Adrenal gland (tissue), 12 donors: ENCODE data around the gene ITPKB. TPM values are rescaled to one million over a fixed set of nuclear protein-coding genes. Genes with fewer than 3 reads are reported as not detected.

Experiments
- DNase-seq, 7 donors: peaks; one replicate each; pipeline ENCODE4 v3.0.0-alpha.2; 2019 to 2020
- H3K27ac ChIP-seq, 5 donors: fragments of 200-600 bp; sonication (generic) in 4 of 5; 1 replicate in 3 of 5; 2 replicates in 2 of 5; pipeline versions ENCODE4 v1.5.1 to v1.8.0; 2016 to 2020; ENCODE audit warnings: mild to moderate bottlenecking in 1 of 5
- H3K27me3 ChIP-seq: fragments of 200-600 bp; 2 replicates; pipeline ENCODE4 v1.8.0; 2021
- H3K36me3 ChIP-seq, 2 donors: fragments of 200-600 bp; replicated peaks in 1 of 2; 1 replicate in 1 of 2; 2 replicates in 1 of 2; pipeline versions ENCODE4 v1.5.1 to v1.8.0; 2018 to 2022
- H3K4me1 ChIP-seq, 2 donors: fragments of 200-600 bp; replicated peaks in 1 of 2; 1 replicate in 1 of 2; 2 replicates in 1 of 2; pipeline versions ENCODE4 v1.5.1 to v1.8.0; 2018 to 2021
- H3K4me3 ChIP-seq, 4 donors: fragments of 200-600 bp; sonication (generic) in 3 of 4; one replicate each; pipeline ENCODE4 v1.5.1; 2016 to 2018
- H3K9me3 ChIP-seq, 3 donors: fragments of 200-600 bp; sonication (generic) in 1 of 3; replicated peaks in 1 of 3; 1 replicate in 2 of 3; 2 replicates in 1 of 3; pipeline versions ENCODE4 v1.5.1 to v1.8.0; 2016 to 2021
- POLR2A ChIP-seq, 2 donors: fragments of 450-650 bp; IDR thresholded peaks; one replicate each; pipeline ENCODE4 v1.6.1; 2017; ENCODE audit warnings: antibody characterized with exemption in 2 of 2, mild to moderate bottlenecking in 2 of 2, moderate library complexity in 1 of 2
- WGBS, 4 donors: extraction: QIAGEN DNeasy Blood & Tissue Kit in 2 of 4; methylation state at CpG; one replicate each; pipeline versions ENCODE4 v1.1.5 to v1.1.7; 2013 to 2017; 5-methylcytosine and 5-hydroxymethylcytosine counted together
- intact Hi-C, 2 donors: fragments of 100-400 bp; cut with DNase I; formaldehyde crosslinking; loops; one replicate each; pipeline versions ENCODE4 v1.14.1 to v1.15.0; 2022 to 2023
- polyA plus RNA-seq, 3 donors: library from polyadenylated mRNA; stranded (reverse); fragments of 200-250 nt in 2 of 3; fragments of 350-450 nt in 1 of 3; fragmentation: Illumina TruSeq in 1 of 3; extraction: RNeasy Lipid Tissue Mini Kit (QIAGEN cat#74804) in 1 of 3; gene quantifications; one replicate each; pipeline ENCODE4 v1.2.3, GENCODE V29; 2013 to 2014
- total RNA-seq, 9 donors: library from RNA; depleted of rRNA in 4 of 9; stranded (reverse); fragments of >200 nt in 4 of 9; fragments of 120-200 nt in 1 of 9; fragmentation: NEBNext Ultra II Directional in 1 of 9; extraction: Animal tissue kit (Norgen Biotek cat#: 25700) in 1 of 9; gene quantifications; one replicate each; pipeline versions ENCODE4 v1.1.0 to v1.2.4, GENCODE V29; 2013 to 2023
- TF ChIP-seq, protein P1 (sequence below), 6 experiments: fragments of 450-650 bp in 4 of 6; fragments of 200-600 bp in 2 of 6; sonication (generic) in 1 of 6; IDR thresholded peaks; 1 replicate in 5 of 6; 2 replicates in 1 of 6; pipeline versions ENCODE4 v1.5.1 to v1.8.0; 2016 to 2021; ENCODE audit warnings: antibody characterized with exemption in 6 of 6, mild to moderate bottlenecking in 2 of 6, moderate library complexity in 1 of 6
- donor health status: healthy with polysubstance abuse.
- donor health status: Bipolar disorder and iron deficiency.
- donor health status: DM: yes; HTN: yes; CAD: no.
- donor health status: DM: no; HTN: no; CAD: no.
- donor health status: DM: no; HTN: no; CAD: no.
- donor health status: DM: yes; HTN: yes; CAD: no.

The ITPKB gene
- total and polyA plus RNA-seq, 12 donors = 2.3 to 22.7 (median 13.0) TPM

DNA sequence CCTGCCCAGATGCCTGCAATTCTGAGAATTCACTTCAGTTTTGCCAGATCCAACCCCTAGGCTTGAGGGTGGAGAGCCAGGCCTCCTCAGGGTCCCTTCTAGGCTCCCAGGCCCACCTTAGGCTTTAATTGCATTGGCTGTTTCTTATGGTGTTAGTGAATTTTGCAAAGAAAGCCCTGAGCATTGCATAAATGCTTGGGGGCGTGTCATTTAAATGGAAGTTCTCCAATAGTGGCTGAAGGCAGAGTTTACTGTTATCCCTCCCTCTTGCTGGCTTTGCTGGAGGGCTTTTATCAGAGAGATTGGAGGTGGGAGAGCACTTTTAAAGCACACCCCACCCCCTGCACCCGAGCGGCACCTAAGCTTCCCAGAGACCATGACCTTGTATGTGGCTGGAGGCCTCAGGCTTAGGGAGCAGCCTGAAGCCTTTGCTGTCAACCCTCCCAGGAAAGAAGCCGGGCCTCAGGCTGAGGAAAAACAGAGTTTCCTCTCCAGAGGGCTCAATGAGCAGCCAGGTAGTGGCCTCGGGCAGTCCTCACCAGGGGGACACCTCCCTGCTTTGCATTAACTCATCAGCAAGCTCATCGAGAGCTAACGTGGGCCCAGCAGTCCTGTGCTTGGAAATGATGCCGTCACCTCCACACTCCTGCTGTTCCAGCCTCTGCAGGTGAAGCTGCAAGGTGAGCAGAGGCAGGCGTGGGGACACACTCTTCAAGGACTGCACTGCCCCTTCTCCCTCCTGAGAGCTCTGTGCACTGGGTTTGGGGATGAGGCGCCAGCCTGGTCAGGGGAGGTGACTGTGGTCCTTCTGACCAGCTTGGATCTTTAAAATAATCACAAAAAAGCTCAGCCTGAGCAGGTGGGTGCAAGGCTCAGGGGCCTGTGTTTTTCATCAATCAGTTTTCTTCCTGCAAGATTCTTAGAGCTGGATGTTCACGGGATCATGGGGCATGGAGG, 132.5 kb downstream of the ITPKB start:
- H3K4me1 ChIP-seq = no peaks in the 10 kb centered on the region
- intact Hi-C loops = loop anchor here (5.0 to 10.0 kb wide), 3 partner anchors 59 to 182 kb away; partner anchors contain the start of gene STUM (in 2 of the 2)
- peaks cover 6% of the 10 kb centered on the region for H3K27me3 ChIP-seq
- H3K4me3 ChIP-seq = no peak overlapping the region
- 74 to 83% (median 82%) methylated on average over 10 to 11 of the region's 11 CpGs for WGBS, 4 donors
- TF ChIP-seq POLR2A (IDR thresholded peaks at IDR 0.05) = no peak
- no peaks in the 10 kb centered on the region for H3K36me3 ChIP-seq
- H3K27ac ChIP-seq = no peak overlapping the region
- H3K9me3 ChIP-seq = no peaks in the 10 kb centered on the region
- no peak for DNase-seq

DNA sequence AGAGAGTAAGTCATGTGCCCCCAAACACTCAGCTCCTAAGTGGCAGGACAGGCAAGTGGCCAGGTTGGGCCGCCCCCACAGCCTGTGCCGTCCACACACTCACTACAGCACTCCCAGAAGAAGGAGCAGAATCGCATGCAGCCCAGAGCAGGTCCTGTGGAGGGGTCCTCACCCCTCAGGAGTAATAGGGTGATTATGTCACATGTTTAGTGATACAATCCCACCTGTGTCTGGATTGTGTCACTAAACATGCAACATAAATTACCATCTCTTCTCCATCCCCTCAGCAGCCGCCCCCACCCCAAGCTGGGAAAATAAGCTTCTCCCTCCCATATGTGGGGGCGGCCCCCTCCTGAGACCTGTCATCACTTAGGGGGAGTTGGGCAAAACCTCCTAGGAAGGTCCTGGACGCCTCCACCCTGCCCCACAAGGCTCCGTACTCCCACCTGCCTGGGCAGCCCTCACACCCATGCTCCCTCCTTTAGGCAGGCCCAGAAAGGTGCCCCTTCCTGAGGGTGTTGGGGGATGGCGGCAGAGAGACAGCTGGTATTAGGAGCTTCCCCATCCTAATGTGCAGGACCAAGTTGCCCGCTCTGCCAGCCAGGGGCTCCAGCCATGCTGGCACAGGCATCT, 133.6 kb downstream of the ITPKB start:
- TF ChIP-seq, protein P1, sequence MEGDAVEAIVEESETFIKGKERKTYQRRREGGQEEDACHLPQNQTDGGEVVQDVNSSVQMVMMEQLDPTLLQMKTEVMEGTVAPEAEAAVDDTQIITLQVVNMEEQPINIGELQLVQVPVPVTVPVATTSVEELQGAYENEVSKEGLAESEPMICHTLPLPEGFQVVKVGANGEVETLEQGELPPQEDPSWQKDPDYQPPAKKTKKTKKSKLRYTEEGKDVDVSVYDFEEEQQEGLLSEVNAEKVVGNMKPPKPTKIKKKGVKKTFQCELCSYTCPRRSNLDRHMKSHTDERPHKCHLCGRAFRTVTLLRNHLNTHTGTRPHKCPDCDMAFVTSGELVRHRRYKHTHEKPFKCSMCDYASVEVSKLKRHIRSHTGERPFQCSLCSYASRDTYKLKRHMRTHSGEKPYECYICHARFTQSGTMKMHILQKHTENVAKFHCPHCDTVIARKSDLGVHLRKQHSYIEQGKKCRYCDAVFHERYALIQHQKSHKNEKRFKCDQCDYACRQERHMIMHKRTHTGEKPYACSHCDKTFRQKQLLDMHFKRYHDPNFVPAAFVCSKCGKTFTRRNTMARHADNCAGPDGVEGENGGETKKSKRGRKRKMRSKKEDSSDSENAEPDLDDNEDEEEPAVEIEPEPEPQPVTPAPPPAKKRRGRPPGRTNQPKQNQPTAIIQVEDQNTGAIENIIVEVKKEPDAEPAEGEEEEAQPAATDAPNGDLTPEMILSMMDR (IDR thresholded peaks at IDR 0.05) = no peak
- TF ChIP-seq POLR2A (IDR thresholded peaks at IDR 0.05) = no peak
- peaks cover 6% of the 10 kb centered on the region for H3K27me3 ChIP-seq
- H3K27ac ChIP-seq = peak overlapping the region in 1 of 5 donors; percentile 48
- H3K4me3 ChIP-seq = no peak overlapping the region
- H3K4me1 ChIP-seq = no peaks in the 10 kb centered on the region
- intact Hi-C loops = loop anchor here (5.0 to 10.0 kb wide), 3 partner anchors 58 to 181 kb away; partner anchors contain the start of gene STUM (in 2 of the 2)
- no peaks in the 10 kb centered on the region for H3K9me3 ChIP-seq
- WGBS, 4 donors = 82 to 89% (median 87%) methylated on average over 9 of the region's 9 CpGs
- no peaks in the 10 kb centered on the region for H3K36me3 ChIP-seq
- no peak for DNase-seq

DNA sequence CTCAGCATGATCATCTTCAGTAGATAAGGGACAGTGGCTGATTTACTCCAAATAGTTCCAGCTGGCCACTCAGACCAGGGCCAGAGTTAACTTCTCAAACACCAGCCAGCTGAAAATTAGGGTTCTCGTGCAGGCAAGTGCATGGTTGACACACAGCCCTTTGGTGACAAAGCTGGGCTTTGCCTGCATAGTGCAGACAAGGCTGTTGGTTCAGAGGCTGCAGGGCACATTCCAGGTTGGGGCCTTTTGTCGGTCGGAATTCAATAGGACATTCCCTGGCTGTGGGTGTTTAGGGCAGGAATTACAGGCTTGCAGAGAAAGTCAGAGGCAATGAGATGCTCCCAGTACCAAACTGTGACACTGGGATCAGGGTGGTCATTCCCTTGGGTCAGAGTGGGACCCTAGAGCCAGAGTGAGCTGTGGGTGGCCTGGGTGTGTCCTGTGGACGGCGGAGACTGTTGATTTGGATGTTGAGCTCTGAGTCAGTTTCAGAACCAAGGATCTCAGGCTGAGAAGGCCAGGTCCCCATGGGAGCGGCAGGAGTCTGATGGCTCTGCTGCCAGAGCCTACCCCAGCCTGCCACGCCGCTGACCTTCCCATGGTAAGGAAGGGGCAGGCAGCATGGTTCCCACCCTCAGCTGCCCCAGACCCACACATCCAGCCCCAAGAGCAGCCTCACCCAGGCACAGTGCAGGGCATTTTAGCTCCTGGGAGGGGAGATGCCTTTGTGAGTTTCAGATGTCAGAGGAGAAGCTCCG, 134.3 kb downstream of the ITPKB start:
- no peak for DNase-seq
- 75 to 87% (median 78%) methylated on average over 4 to 9 of the region's 9 CpGs for WGBS, 4 donors
- Histone ChIP-seq H3K36me3 (no peaks in the 10 kb centered on the region), H3K27ac (peak overlapping the region in 1 of 5 donors; percentile 48), H3K27me3 (no peaks in the 10 kb centered on the region), H3K4me3 (no peak overlapping the region), H3K9me3 (no peaks in the 10 kb centered on the region), H3K4me1 (no peaks in the 10 kb centered on the region)
- TF ChIP-seq POLR2A (IDR thresholded peaks at IDR 0.05) = no peak
- TF ChIP-seq, protein P1 (IDR thresholded peaks at IDR 0.05) = no peak
- intact Hi-C loops = loop anchor here (5.0 to 10.0 kb wide), 3 partner anchors 57 to 180 kb away; partner anchors contain the start of gene STUM (in 2 of the 2)

DNA sequence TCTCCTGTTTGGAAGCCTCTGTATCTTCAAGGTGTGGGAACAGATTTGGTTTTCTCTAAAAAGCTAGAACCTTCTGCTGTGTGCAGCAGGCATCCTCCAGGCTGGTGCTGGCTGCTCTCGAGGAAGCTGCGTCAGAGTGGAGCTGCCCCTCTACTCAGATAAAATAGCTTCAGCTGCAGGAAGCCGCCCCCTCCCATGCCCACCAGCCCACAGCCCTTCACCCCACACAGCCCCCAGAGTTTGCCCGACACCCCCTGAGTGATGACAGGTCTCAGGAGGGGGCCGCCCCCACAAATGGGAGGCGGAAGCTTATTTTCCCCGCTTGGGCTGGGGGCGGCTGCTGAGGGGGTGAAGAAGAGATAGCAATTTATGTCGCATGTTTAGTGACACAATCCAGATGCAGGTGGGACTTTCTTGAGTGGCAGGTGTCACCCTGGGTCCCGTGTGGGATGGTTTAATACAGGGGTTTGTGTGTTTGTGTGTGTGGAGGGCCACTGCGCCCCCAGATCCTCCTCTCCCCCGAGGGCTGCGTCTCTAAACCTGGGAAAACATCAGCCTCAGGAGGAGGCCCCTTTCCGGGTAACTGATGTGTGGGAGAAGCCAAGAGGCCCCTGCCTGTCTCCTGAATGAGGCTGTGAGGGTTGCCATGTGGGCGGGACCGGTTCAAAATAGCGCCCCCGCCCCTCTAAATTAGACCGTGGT, 135.1 kb downstream of the ITPKB start:
- Histone ChIP-seq H3K27me3 (no peaks in the 10 kb centered on the region), H3K27ac (peak overlapping the region in 1 of 5 donors; percentile 48), H3K9me3 (no peaks in the 10 kb centered on the region), H3K4me1 (no peaks in the 10 kb centered on the region), H3K4me3 (no peak overlapping the region), H3K36me3 (no peaks in the 10 kb centered on the region)
- intact Hi-C loops = loop anchor here in 1 of 2 donors (10.0 kb wide), 1 partner anchor 179 kb away; no protein-coding TSS in a partner anchor
- TF ChIP-seq POLR2A (IDR thresholded peaks at IDR 0.05) = no peak
- TF ChIP-seq, protein P1 (IDR thresholded peaks at IDR 0.05) = no peak
- WGBS, 4 donors = 75 to 77% (median 76%) methylated on average over 18 to 19 of the region's 19 CpGs
- DNase-seq = no peak
